ENCODE results near the gene MYO5A.

The MYO5A gene

GRCh38 chr15:52278636-52279367, 249.9 kb downstream of the MYO5A start:
- H3K4me3 ChIP-seq (ENCODE audit: control insufficient read depth, low read depth, low read length) = no peak overlapping the region
- no peak for DNase-seq (ENCODE audit: low read depth)
- no peak for TF ChIP-seq CTCF (IDR thresholded peaks at IDR 0.05; ENCODE audit: control insufficient read depth, insufficient read depth, low read depth, low read length, missing control alignments)

GRCh38 chr15:52278135-52278534, 250.5 kb downstream of the MYO5A start:
- H3K4me3 ChIP-seq (ENCODE audit: control insufficient read depth, low read depth, low read length) = no peak overlapping the region
- TF ChIP-seq CTCF (IDR thresholded peaks at IDR 0.05; ENCODE audit: control insufficient read depth, insufficient read depth, low read depth, low read length, missing control alignments) = no peak
- no peak for DNase-seq (ENCODE audit: low read depth)

GRCh38 chr15:52277575-52277974, 251.1 kb downstream of the MYO5A start:
- TF ChIP-seq CTCF (IDR thresholded peaks at IDR 0.05; ENCODE audit: control insufficient read depth, insufficient read depth, low read depth, low read length, missing control alignments) = no peak
- no peak for DNase-seq (ENCODE audit: low read depth)
- no peak overlapping the region for H3K4me3 ChIP-seq (ENCODE audit: control insufficient read depth, low read depth, low read length)

GRCh38 chr15:52276256-52276770, 252.4 kb downstream of the MYO5A start:
- no peak for DNase-seq (ENCODE audit: low read depth)
- no peak for TF ChIP-seq CTCF (IDR thresholded peaks at IDR 0.05; ENCODE audit: control insufficient read depth, insufficient read depth, low read depth, low read length, missing control alignments)
- no peak overlapping the region for H3K4me3 ChIP-seq (ENCODE audit: control insufficient read depth, low read depth, low read length)

GRCh38 chr15:52263563-52264282, 265.0 kb downstream of the MYO5A start:
- no peak for TF ChIP-seq CTCF (IDR thresholded peaks at IDR 0.05; ENCODE audit: control insufficient read depth, insufficient read depth, low read depth, low read length, missing control alignments)
- H3K4me3 ChIP-seq (ENCODE audit: control insufficient read depth, low read depth, low read length) = no peak overlapping the region
- DNase-seq (ENCODE audit: low read depth) = no peak

- no peak for TF ChIP-seq CTCF (IDR thresholded peaks at IDR 0.05; ENCODE audit: control insufficient read depth, insufficient read depth, low read depth, low read length, missing control alignments)
- no peak overlapping the region for H3K4me3 ChIP-seq (ENCODE audit: control insufficient read depth, low read depth, low read length)
- DNase-seq (ENCODE audit: low read depth) = no peak
These were observed 266.3 kb downstream of the MYO5A start for GRCh38 chr15:52262364-52262763.
